Psoas muscle (tissue), 8 donors: ENCODE measurements around the gene RTEL1. TPM values are rescaled to one million over a fixed set of nuclear protein-coding genes. Genes with fewer than 3 reads are reported as not detected.
A peak's percentile ranks its signal among the peaks of the same experiment; 100 is the strongest.

ENCODE experiments used
- ATAC-seq, 4 donors: fragments of 200-7000 bp; cut with Tn5 transposase; one replicate each; pipeline ENCODE4 v1.9.1; 2020; ENCODE audit warnings: moderate library complexity in 3 of 4, mild to moderate bottlenecking in 2 of 4
- DNase-seq, 2 donors: peaks; one replicate each; pipeline ENCODE4 v3.0.0-alpha.2; 2020
- H3K27ac ChIP-seq: fragments of 200-600 bp; one replicate; pipeline ENCODE4 v1.8.0; 2022
- H3K27me3 ChIP-seq, 3 donors: fragments of 200-600 bp in 1 of 3; one replicate each; pipeline versions ENCODE4 v1.6.1 to v1.8.0; 2013 to 2022; ENCODE audit warnings: low read length in 2 of 3, mild to moderate bottlenecking in 2 of 3, moderate library complexity in 1 of 3; ENCODE audit not compliant: insufficient read depth in 3 of 3
- H3K36me3 ChIP-seq, 2 donors: fragments of 200-600 bp in 1 of 2; one replicate each; pipeline versions ENCODE4 v1.6.1 to v1.8.0; 2013 to 2022; ENCODE audit warnings: low read depth in 1 of 2, mild to moderate bottlenecking in 1 of 2, moderate library complexity in 1 of 2; ENCODE audit not compliant: insufficient read depth in 1 of 2
- H3K4me1 ChIP-seq: fragments of 200-600 bp; one replicate; pipeline ENCODE4 v1.8.0; 2022
- H3K4me3 ChIP-seq: fragments of 200-600 bp; one replicate; pipeline ENCODE4 v1.8.0; 2022; ENCODE audit warnings: mild to moderate bottlenecking
- H3K9me3 ChIP-seq: fragments of 200-600 bp; one replicate; pipeline ENCODE4 v1.8.0; 2022
- CTCF ChIP-seq: fragments of 200-600 bp; IDR thresholded peaks from one replicate; pipeline ENCODE4 v1.8.0; 2022; ENCODE audit warnings: antibody characterized with exemption
- WGBS, 3 donors: extraction: QIAGEN DNeasy Blood & Tissue Kit; methylation state at CpG; one replicate each; pipeline versions ENCODE4 v1.1.6 to v1.1.7; 2013; 5-methylcytosine and 5-hydroxymethylcytosine counted together
- intact Hi-C, 2 donors: fragments of 100-400 bp; cut with DNase I; formaldehyde crosslinking; loops; one replicate each; pipeline versions ENCODE4 v1.11.0 to v1.14.2; 2022
- polyA plus RNA-seq, 3 donors: library from polyadenylated mRNA; stranded (reverse); fragments of 200-250 nt; gene quantifications; one replicate each; pipeline ENCODE4 v1.2.3, GENCODE V29; 2013
- total RNA-seq, 4 donors: library from RNA; stranded (reverse); fragmentation: NEBNext Ultra II Directional in 2 of 4; extraction: Animal tissue kit (Norgen Biotek cat#: 25700) in 2 of 4; gene quantifications; one replicate each; pipeline versions ENCODE4 v1.2.1 to v1.2.4, GENCODE V29; 2021 to 2023
- donor health status: healthy with polysubstance abuse.
- donor health status: DM: no; HTN: no; CAD: no; lungs with moderate emphysema.
- donor health status: Bipolar disorder and iron deficiency.
- donor health status: healthy.
- donor health status: DM: yes; HTN: yes; CAD: no.
- donor health status: DM: no; HTN: no; CAD: no.
- donor health status: DM: no; HTN: no; CAD: no.
- donor health status: DM: yes; HTN: yes; CAD: no.

Gene RTEL1
- total and polyA plus RNA-seq, 7 donors: 5.2 to 17.5 (median 9.2) TPM

DNA sequence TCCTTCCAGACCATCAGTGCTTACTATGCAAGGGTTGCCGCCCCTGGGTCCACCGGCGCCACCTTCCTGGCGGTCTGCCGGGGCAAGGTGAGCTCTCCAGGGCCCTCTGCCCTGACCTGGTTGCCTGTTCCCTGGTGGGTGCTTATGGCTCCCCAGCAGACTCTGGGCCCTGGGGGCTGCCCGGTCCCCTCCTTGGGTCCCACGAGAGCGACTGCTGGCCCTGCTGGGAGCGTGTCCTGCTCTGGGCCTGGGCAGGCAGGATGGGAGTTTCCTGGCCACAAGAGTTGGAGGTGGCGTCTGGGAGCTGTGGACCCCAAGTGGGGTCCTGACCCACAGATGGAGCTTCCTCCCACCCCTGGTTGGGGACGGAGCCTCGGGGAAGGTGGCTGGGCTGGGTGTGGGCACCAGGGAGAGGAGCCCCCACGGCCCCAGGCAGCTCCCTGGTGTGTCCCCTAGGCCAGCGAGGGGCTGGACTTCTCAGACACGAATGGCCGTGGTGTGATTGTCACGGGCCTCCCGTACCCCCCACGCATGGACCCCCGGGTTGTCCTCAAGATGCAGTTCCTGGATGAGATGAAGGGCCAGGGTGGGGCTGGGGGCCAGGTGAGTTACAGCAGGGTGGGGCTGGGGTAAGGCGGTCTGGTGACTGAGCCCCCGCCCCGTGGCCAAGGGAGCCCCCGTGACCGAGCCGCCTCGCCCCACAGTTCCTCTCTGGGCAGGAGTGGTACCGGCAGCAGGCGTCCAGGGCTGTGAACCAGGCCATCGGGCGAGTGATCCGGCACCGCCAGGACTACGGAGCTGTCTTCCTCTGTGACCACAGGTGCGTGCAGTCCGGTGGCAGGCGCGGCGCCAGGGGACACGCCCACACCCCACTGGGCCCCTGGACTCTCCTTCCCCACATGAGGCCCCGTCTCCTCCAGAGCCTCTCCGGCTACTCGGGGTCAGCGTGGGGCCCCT lies 31.2 kb downstream of the RTEL1 start:
- peak in 1 of 2 donors; percentile 61 for DNase-seq
- Histone ChIP-seq H3K9me3 (no peaks in the 10 kb centered on the region), H3K27ac (peak overlapping the region; percentile 79), H3K4me1 (peaks cover 8% of the 10 kb centered on the region), H3K27me3 (no peaks in the 10 kb centered on the region), H3K4me3 (no peak overlapping the region), H3K36me3 (peaks cover 3 to 7% of the 10 kb centered on the region in 2 donors)
- no peak for TF ChIP-seq CTCF
- intact Hi-C loops: no loop called here
- 88 to 89% (median 88%) methylated on average over 43 to 44 of the region's 44 CpGs for WGBS, 3 donors
- no peak for ATAC-seq

GRCh38 chr20:63690003-63690897 lies 32.1 kb downstream of the RTEL1 start:
- WGBS, 3 donors: 79 to 91% (median 85%) methylated on average over 30 to 40 of the region's 40 CpGs
- DNase-seq (peak in 1 of 2 donors; percentile 56), ATAC-seq (no peak)
- Histone ChIP-seq H3K4me3 (no peak overlapping the region), H3K4me1 (peaks cover 8% of the 10 kb centered on the region), H3K9me3 (no peaks in the 10 kb centered on the region), H3K36me3 (peaks cover 4 to 17% of the 10 kb centered on the region in 2 donors), H3K27me3 (no peaks in the 10 kb centered on the region), H3K27ac (no peak overlapping the region)
- TF ChIP-seq CTCF: no peak
- intact Hi-C loops: no loop called here

DNA sequence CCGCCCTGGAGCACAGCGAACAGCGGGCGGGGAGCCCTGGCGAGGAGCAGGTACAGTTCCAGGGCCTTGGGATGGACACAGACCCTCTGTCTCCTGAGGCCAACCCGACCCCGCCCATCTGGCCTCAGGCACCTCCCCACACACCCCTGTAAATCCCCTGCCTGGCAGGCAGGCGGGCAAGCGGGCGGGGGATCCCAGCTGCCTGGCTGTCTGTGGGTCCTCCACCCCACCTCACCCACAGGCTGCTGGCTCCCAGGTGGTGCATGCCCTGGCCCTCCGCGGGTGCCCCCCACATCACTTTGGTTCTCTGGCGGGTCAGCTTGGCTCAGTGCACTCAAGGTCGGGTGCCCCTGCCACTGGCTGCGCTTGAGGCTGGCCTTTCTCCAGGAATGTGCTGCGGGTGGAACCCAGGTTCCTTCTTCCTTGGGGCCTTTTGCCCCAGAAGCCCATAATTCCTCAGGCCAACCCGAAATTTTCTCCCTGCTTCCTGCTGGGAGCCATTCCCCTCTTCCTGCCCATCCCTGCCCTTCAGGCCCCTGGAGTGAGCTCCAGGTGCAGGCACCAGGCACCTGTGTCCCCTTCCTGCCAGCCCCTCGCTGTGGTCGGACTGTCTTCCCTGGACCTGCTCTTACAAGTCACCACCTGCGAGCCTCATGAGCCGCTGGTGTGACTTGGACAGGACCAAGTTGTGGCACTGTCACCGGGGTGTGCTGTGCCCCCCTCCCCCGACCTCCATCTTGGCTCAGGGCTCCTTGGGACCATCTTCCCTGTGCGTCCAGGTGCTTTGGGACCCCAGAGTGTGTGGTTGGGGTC lies 33.0 kb downstream of the RTEL1 start:
- H3K4me3 ChIP-seq: no peak overlapping the region
- WGBS, 3 donors: 58 to 75% (median 65%) methylated on average over 20 to 24 of the region's 24 CpGs
- H3K27ac ChIP-seq: no peak overlapping the region
- DNase-seq: peak; percentile 18 to 54
- H3K27me3 ChIP-seq: no peaks in the 10 kb centered on the region
- H3K4me1 ChIP-seq: peaks cover 8% of the 10 kb centered on the region
- TF ChIP-seq CTCF: no peak
- peaks cover 4 to 20% of the 10 kb centered on the region in 2 donors for H3K36me3 ChIP-seq
- ATAC-seq: peak in 1 of 4 donors; percentile 4
- intact Hi-C loops: no loop called here
- no peaks in the 10 kb centered on the region for H3K9me3 ChIP-seq

DNA sequence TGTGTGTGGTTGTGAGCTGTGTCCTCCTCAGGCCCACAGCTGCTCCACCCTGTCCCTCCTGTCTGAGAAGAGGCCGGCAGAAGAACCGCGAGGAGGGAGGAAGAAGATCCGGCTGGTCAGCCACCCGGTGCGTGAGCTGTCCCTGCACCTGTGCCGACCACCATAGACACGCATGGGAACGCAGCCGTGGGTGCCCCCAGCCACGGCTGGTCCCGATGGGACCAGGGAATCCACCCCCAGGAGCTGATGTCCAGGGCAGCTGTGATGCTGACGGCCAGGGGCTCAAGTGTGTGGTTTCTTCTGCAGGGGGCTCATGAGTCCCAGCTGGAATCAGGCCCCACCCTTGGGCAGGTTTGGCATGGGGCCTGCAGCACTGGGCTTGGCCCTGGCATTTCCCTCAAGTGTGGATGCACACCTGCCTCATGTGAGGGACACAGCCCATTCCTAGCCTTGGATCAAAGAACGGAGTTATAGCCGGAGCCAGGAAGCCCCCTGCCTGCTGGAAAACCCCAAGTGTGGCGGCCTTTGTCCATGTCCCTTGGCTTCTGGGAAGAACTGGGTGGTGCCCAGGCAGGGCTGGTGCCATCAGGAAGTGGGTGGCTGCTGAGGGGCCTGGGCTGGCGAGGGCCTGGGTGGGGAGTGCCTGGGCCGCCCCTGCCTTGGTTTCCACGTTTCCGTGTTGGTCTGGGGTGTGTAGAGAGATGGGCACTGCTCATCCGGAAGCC lies 33.8 kb downstream of the RTEL1 start:
- intact Hi-C loops: no loop called here
- Histone ChIP-seq H3K4me3 (no peak overlapping the region), H3K27ac (no peak overlapping the region), H3K36me3 (peaks cover 4 to 20% of the 10 kb centered on the region in 2 donors), H3K4me1 (peaks cover 16% of the 10 kb centered on the region), H3K9me3 (no peaks in the 10 kb centered on the region), H3K27me3 (no peaks in the 10 kb centered on the region)
- no peak for TF ChIP-seq CTCF
- ATAC-seq (peak in 2 of 4 donors; percentile 0 to 3), DNase-seq (peak in 1 of 2 donors; percentile 53)
- WGBS, 3 donors: 57 to 74% (median 60%) methylated on average over 20 to 21 of the region's 21 CpGs
